ENCODE data around the gene RCBTB2.
"Not testable (repeated sequence)": the region's sequence is repeated elsewhere in the genome, so short reads cannot be mapped to it uniquely, and the experiment has no call there.

Gene RCBTB2

DNA sequence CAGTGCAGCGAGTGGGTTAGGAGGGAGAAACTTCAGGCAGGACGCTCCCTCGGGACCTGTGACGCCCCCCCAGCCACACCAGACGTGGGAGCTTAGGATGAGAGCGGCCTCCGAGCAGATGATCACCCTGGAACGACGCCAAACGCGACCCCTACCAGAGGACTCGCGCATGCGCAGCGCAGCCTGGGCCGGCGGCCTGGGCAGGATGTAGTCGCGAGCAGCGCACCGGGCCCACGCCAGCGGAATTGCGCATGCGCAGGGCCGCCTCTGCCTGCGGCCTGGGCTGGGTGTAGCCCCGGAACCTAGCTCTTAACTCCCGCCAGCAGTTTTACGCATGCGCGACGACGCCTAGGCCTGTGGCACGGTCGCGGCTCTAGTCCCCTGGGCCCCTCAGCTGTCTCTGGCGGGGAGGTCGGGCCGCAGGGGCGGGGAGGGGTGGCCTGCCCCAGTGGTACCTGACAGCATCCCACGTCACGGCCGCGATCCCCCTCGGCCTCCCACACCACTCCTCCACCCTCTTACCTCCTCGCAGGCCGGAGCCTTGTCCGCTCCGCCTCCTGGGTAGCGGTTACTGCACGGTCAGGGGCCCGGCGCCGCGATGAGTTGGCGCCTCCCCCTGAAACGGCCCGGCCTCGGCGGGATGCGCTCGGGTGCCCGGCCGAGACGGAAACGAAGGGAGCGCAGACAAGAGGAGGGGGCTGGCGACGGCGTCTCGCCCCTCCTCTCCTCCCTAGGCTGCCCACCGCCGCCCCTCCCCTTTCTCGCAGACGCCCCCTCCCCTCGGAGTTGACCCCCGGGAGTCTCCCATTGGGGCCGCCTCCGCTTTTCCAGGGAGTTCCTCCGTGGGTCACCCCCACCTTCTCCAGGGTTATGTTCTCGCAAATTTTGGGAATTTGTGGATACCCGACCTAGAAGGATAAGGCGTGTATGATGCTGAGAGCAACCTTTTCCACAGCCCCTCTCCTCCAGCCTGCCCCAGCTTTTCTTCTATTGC, at the start of gene RCBTB2:
TSS of gene RCBTB2 (minus strand) at position 575 of the 994 bp plus-strand sequence. CDS start 11,141 bp downstream, outside the sequence.
- DNase-seq, result peak; percentile 95 to 97

DNA sequence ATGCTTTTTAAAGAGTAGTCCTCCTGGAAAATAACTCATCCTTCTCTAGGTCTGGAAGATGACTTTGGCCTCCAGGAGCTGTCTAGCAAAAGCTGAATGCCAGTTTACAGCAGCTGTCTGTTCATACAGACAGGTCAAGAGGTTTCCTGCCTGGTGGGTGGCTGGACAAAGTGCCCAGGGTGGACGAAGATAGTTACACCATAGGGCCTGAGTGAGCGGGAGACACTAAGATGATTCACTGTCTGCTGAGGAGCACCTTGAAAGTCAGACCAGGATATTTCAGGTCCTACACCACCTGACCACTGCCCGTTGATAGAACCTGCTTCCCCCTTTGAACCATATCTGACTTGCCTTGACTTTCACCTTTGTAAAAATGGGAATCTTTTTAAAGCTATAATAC, 49.2 kb upstream of the RCBTB2 start:
- no peak for DNase-seq

DNA sequence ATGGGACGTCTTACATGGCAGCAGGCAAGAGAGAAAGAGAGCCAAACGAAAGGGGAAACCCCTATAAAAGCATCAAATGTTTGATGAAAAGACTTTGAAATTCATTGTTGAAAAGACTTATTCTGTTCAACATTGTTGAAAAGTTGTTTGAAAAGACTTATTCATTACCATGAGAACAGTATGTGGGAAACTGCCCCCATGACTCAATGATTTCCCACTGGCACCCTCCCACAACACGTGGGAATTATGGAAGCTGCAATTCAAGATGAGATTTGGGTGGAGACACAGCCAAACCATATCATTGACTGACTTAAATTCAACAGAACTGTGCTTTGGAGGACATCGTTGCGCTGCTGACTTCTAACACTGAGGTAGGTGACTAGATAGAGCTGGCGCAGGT, 48.0 kb upstream of the RCBTB2 start:
- DNase-seq, result no peak

DNA sequence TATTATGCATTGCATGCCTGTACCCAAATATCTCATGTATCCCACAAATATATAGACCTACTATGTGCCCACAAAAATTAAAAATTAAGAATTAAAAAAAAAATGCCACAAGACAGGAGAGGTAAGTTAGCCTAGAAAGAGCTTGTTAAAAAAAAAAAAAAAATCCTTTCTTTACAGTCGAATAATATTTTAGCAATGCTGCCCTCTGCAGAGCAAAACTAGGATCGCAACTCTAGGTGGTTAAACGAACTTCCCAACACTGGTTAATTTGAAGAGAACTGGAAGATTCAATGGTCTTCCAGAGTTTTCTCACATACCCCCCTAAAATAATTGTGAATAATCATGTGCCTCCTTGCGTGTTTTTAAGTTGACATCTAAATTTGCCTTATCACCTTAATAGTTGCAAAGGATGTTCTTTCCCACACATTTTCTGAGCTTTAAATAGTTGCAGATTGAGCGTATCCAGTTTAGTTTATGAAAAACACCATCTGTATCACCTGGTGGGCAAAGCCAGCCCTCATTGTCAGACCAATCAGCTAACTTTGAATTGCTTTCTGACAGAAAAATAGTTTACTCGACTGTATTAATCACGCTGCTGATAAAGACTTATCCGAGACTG, 47.4 kb upstream of the RCBTB2 start:
- peak; percentile 74 to 80 for DNase-seq

DNA sequence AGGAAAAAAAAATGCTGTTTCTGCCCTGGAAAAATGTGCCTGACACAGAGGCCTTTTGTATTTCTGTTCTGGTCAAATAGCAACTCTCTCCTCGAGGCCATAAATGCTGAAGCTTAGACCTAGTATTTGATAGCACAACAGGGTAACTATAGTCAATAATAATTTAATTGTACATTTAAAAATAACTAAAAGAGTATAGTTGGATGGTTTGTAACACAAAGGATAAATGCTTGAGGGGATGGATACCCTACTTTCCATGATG, 47.0 kb upstream of the RCBTB2 start:
- DNase-seq, result not testable (repeated sequence)

DNA sequence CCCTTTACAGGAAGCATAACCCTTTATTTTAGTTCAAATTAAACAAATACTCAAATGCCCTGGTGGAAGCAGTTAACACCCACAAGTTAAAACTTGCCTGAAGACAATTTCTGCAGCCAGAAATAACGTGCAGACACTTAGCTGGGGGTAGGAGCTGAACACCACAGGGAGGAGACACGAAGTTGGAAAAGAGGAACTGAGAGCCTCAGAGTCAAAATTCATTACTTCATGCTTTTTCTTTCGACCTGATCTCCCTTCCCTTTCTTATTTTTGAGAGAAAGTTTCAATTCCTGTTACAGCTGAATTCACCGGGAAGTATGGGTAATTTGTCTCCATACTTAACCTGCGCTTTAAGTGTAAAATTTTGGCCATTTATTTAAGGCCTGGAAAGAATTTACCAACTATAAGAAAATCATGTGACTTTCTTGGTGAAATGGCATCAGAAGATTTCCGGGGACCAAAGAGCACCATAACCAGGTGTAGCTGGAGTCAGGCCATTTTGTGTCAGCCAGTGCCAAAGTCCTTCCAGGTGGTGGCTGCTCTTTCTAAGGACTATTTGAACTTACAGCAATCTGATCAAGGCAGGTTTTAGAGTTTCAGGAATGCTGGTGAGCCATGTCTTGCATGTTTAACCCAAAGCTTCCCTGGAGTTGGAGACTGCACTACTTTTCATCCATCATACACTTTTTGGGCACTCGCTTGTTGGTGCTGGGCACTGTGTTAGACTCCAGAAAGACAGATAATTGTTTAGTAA, 46.5 kb upstream of the RCBTB2 start:
- no peak for DNase-seq

DNA sequence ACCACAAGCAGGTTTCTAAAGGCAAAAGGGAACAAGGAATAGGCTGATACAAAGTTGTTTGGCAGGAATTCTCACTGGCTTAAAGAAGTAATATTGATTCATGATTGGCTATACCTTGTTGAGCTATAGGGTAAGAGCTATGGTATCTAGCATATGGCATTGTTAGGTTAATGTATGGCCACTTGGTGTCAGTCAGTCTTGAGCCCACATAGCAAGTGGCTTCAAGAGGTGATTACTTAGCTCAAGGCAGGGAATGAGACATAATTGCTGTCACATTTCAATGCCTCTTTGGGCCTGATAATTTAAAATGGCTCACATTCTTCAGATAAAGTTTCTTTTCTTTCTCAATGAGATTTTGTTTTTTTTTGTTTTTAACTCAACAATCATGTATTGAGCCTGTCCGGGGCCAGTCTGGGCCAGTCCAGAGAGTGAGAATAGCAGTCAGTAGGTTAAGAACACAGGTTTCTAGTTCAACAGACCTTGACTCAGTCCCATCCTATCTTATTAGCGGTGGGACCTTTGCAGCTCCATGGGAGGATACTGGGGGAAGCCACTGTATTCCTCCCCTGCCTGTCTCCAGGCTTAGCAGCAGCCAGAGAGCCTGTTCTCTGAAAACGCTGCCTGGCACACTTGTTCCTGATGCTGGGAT, 45.8 kb upstream of the RCBTB2 start:
- DNase-seq, result no peak

DNA sequence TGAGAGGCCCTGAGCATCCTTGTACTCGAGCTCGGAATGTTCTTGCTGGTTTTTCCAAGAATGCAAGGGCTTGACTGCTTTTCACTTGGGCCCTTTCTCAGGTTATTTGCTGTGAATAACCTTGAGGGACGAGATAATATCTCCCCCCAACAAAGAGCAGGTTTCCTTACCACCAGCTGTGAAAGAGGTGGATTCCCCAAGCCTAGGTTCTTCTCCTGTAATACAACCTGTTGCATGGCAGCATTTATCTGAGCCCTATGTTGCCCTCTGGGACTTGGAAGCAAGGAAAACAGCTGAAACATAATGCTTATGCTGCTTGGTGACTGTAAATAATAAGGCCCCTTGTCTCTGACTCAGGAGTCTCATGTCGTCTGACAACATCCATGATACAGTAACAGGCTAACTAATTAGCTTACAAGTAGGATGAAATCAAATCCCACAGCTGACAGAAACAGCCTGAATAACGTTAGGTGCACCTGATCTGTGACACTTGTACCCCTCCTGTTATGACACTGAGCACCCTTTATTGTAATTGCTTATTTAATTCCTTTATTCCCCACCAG, 43.6 kb upstream of the RCBTB2 start:
- no peak for DNase-seq

DNA sequence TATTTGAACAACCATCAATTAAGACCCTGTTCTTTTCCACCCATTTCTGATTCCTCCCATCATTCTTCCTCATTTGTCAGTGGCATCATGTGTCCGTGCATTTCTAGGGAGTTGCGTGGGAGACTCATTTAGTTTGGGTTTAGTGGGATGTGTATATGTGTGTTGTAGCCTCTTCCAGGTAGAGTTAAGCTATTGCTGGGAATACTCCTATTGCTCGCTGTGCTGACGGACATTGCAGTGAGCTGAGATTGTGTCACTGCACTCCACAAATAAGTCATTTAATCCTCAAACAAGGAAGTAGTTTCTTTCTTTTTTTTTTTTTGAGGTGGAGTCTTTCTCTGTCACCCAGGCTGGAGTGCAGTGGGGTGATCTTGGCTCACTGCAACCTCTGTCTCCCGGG, 42.2 kb upstream of the RCBTB2 start:
- no peak for DNase-seq

DNA sequence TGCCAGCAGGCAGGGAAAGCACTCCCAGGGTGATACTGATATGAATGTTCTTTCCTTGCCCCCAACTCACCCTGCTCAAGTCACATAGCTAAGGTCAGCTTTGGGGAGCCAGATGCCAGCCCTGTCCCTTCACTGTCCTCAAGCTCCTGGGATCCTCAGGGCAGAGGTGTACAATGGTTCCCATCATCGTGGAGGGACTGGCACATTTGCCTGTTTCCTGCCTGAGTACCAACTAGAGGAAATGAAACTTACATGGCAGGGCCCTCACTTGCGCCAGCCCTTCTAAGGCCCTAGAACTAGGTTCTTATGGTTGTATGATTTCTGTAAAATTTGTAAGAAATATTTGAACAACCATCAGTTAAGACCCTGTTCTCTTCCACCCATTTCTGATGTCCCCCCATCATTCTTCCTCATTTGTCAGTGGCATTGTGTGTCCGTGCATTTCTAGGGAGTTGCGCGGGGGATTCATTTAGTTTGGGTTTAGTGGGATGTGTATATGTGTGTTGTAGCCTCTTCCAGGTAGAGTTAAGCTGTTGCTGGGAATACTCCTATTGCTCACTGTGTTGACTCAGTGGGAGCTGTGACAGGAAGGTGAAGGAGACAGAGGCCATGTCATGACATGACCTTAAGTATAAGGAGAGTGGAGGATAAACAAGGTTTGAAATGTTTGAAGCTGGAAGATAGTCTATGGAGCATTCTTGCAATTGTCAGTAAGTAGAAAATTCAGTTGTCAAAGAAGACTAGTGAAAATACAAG, 41.3 kb upstream of the RCBTB2 start:
- no peak for DNase-seq

DNA sequence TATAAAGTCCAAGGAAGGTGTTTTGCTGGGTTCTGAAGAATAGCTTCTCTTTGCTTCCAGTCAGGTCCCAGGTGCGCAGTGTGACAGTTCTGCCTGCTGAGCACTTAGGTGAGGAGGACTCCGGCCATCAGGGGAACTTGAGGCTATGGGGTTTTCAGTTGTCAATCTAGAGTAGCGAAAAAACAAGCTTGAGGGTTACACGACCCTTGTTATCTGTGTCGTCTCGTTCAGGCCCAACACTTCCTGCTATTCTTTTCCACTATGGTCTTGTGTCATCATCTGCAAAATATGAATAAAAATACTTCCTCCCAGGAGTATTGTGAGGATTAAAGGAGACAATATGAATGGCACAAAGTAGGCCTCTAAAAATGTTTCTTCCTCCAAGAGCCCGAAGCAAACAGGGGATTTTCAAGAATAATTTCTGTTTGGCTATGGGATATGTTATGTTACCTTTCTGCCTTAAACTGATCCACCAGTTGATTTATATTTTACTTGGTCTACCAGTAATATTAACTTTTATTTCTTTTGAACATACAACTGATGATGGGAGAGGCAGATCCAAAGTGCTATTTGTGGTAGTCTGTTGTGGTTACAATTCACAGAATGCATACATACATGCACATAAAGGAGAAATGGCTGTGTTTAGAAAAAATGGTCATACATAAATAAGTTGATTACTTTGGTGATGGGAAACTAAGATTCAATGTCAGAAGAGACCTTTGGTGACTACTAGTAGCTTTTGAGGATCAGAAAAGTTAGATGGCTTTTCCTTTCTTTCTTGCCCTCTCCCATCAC, 40.5 kb upstream of the RCBTB2 start:
- DNase-seq, result no peak

DNA sequence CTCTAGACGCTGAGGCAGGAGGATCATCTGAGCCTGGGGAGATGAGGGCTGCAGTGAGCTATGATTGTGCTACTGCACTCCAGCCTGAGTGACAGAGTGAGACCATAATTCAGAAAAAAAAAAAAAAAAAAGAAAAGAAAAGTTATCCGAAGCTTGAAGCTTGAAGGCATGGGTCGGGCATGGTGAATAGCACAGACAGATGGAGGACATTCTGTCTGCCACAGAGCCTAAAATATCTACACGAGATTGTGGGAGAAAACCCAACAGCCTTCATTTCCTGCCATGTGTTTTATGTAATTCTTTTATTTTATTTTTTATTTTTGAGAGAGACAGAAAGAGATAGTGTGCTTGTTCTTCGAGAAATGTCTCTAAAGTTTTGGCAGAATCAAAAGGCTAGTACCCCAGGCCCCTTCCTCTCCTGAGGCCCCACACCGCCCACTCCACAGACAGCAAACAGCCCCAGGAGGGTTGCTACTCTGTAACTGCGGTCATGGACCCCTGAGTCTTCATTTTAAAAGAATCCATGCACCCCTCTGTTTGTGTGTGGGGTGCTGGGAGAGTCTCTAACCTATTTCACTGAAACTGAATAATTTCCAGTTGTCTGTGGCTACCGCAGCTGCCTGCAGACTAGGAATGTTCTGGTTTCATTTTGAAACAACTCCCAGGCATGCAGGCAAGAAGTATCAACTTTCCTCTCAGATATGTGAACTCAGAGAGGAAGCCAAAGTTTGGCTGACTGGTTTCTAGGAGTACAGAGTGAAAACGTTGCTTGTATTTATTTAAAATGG, 38.4 kb upstream of the RCBTB2 start:
- DNase-seq, result no peak

DNA sequence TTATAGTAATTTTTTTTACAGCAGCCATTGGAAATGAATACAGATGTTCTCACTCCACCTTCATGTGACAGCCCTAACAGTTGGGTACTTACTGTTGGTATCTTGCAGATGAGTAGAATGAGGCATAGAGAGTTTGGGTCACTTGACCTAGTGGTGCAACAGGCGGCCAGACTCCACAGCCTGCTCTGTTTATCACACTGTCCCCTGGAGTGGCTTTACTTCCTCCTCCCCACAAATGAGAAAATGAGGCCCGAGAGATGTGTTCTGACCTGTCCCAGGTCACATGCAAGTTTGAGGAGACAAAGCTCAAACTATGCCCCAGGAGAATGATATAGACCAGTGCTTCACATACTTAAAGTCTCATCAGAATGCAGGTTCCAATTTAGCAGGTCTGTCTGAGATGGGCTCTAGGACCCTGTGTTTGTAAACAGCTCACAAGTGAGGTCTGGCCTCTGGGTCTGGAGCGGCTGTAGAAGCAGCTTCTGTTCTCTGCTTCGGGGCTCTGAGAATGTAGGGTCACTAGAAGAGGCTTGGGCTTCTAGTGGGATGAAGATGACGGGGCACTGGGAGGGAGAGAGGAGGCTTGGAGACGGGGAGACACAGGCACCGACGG, 37.4 kb upstream of the RCBTB2 start:
- no peak for DNase-seq

DNA sequence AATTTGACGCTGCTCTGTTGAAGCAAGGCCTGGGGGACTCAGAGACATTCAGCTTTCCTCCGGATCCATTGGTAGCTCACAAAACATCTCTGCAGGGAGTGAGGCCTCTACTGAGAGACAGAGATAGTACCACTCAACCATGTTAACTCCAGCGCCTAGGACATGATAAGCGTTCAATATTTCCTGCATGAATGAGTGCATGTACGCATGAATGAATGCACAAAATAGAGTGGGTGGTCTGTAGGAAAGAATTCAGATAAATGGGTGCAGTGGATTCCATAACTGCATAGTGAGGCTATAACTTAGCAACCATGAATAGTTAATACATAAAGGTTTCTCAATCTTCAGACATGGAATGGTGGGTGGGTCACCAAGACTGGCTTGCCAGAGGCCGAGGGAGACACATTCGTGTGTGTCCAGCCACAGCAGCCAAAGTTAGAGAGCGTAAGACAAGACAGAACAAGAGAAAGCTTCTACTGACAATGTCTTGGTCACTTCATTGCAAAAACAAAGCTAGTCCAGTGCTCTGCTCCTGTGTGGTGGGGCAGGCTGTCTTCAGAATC, 36.3 kb upstream of the RCBTB2 start:
- no peak for DNase-seq

DNA sequence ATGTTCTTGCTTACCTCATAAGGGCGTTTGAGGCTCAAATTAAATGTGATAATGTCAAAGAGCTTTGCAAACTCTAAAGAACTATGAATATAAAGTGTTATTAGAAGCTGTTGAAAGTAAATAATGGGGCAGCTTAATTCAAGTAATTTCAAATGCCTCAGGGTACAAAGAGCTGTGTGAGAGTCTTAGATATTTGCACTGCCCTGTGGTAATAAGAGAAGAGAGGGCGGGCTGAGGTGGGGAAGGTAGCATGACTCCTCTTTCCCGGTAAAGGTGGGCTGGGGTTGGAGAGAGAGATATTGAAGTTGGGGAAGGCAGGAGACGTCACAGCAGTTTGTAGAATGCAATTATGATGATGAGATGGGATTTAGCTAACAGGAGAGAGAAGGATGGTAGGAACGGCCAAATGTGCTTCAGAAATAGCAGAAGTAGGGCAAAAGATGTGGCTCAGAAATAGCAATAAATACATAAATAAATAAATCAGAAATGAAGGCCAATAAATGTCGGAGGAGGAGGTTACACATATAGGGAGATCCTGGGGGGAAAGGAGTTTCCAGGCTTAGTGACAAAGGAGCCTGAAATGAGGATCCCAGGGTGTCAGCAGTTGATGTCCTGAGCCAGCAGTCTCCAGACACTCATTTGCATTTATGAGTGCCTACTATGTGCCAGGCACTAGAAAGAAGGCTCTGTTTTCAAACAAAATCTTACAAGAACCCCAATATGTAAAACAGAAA, 35.7 kb upstream of the RCBTB2 start:
- DNase-seq, result no peak

DNA sequence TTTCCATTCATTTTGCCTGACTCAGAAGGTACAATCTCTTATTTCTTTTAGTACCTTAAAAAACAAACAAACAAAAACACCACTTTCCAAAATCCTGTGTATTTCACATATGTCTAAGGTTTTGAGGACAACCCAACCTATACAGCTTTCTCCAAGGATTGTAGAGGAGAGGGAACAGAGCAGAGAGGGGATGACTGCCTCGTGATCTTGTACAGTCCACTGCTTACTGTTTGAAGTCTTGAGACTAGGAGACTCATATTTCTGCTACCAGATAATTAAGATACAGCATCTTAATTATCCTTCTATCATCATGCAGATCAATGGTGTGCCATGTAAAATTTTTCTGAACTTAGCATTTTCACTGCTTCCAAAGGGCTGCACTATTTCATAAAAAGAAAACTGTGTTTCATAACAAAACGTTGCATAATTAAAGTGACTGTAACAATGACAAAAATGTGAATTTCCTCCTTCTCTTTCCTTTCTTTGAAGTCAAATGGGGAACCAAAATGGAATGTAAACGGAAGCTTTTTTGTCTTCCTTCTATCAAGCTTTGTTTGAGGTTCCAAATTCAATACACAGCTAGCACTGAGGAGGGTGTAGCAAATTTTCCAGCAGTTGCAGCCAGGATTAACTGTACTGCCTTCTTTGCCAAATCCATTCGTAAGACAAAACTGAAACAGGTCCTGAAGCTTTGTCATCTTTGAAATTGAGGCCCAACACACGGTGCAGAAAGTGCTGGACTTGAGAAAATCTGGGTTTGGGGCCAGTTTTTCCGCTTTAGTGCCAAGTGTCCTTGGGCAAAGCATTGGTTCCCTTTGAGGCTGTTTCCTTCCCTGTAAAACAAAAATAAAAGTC, 34.9 kb upstream of the RCBTB2 start:
- DNase-seq, result no peak

DNA sequence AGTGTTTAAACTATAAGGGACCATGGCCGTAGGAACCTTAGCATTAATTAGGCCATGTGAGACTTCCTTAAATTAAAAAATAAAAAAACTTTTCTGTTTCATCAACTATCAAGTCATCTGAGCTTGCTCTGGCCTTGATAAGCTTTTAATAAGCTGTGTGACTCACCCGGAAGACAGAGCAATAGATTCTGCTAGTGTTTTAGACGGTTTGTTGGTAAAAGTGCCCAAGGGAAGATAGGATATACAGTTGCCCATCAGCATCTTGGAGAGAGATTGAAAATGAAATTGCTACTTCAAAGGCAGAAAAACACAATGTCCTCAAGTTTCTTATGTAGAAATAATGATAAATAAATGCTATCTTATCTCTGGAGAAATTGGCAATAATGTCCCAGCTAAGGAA, 31.2 kb upstream of the RCBTB2 start:
- DNase-seq, result no peak

DNA sequence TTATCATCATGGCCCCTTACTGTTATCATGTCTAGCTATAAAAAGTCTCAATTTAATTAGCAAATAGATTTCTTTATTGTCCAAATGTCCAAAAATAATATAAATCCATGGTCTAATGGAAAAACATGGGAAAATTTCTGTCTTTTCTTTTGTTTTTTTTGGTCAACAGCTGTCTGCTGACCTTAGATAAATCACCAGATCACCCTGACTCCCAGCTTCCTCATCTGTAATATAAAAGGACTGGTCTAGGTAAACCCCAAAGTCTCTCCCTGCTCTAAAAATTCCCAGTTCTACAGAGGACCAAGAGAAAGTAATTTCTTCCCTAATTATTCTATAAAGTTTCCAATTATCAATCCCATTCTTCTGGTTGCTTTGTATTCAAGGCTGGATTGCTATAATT, 30.7 kb upstream of the RCBTB2 start:
- DNase-seq, result no peak
